Measurements from ENCODE around the gene OR2V2.
"Not testable (repeated sequence)": the region's sequence is repeated elsewhere in the genome, so short reads cannot be mapped to it uniquely, and the experiment has no call there.

The OR2V2 gene

DNA sequence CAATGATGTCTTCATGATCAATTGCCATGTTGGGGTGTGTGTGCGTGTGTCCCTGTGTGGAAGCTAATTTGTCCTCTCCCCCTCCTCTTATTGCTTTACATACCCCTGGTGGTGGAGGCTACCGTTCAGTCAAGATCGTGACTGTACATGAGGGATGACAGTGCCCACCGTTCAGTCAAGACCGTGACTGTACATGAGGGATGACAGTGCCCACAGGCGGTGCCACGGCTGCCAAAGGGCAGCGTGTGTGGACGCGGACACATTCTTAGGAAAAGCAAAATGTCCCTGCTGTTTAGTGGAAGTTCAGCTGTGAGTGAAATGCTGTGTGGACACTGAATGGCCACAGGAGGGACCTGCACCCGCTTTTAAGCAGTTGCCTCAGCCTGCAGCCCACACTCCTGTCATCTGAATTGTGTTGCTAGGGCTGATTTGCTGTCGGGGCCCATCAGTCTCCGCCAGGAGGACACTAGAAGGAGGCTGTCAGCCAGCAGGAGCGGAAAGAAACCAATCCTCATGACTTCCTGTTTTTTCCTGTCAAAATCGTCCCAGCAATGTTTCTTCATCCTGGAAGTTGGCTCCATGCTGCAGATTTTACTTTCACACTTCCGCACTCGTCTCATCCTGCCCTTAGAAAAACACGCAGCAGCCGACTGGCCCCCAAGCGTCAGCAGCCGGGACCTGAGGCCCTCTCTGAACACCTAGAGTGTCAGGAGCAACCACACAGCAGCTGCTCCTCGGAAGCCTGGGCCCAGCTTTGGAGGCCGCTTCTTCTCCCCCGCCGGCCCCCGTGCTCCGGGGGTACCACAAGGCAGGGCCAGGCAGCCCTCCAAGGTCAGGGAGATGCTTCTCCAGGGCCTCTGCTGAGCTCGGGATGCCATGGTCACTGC lies 25.5 kb upstream of the OR2V2 start:
- no peak for TF ChIP-seq CTCF (conservative IDR thresholded peaks at IDR 0.05; ENCODE audit: low read length)
- no peak overlapping the region for H3K4me3 ChIP-seq (ENCODE audit: low read length)
- no peak for DNase-seq (ENCODE audit: low read depth)

DNA sequence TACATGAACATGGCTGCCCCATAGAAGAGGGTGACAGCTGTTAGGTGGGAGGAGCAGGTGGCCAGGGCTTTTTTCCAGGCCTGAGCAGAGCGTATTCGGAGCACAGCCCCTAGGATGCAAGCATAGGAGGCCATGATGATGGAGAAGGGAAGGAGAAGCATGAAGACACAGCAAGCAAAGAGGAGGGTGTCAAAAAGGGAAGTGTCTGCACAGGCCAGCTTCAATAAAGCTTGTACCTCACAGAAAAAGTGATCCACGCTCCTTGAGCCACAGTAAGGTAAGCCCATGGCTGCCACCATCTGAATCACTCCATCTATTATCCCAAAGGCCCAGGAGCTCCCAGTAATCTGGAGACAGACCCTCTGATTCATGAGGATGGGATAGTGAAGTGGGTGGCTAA lies 22.9 kb upstream of the OR2V2 start:
- TF ChIP-seq CTCF (conservative IDR thresholded peaks at IDR 0.05; ENCODE audit: low read length): no peak
- no peak for DNase-seq (ENCODE audit: low read depth)
- no peak overlapping the region for H3K4me3 ChIP-seq (ENCODE audit: low read length)

DNA sequence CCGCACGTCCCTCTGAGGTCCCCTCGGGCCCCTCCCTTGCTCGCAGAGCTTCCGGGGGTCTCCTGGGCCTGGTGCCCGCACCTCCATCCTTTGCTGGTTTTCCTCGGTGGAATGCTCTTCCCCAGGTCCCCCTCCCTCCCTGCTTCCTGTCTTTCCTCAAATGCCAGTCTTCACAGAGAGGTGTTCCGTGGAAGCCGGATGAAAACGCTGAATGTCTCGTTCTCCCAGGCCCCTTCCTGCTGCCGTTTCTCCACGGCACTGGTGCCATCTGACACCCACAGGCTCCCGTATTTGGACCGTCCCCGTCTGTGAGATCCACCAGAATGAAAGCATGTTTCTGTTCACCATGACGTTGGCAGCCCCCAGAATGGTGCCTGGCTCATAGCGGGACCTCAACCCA lies 20.5 kb upstream of the OR2V2 start:
- TF ChIP-seq CTCF (conservative IDR thresholded peaks at IDR 0.05; ENCODE audit: low read length): no peak
- no peak for DNase-seq (ENCODE audit: low read depth)
- no peak overlapping the region for H3K4me3 ChIP-seq (ENCODE audit: low read length)

DNA sequence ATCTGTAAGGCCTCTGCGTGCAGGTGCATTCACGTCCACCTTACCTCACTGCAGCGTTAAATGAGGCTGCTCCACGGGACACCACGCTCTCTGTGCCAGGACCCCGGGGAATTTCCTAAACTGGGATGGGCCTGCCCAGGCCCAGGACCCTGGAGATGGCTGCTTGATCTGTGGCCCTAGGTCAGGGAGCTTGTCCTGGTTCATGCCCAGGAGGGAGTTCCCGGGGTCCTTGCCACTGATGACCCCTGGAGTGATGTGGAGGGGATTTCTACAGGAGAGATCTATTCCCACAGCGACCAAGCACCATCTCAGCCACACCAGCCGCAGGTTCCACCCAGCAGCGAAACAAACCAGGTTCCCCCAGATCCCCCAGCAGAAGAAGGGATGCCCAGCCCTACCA lies 19.9 kb upstream of the OR2V2 start:
- DNase-seq (ENCODE audit: low read depth): no peak
- H3K4me3 ChIP-seq (ENCODE audit: low read length): no peak overlapping the region
- TF ChIP-seq CTCF (conservative IDR thresholded peaks at IDR 0.05; ENCODE audit: low read length): no peak

- TF ChIP-seq CTCF (conservative IDR thresholded peaks at IDR 0.05; ENCODE audit: low read length): no peak
- no peak for DNase-seq (ENCODE audit: low read depth)
- H3K4me3 ChIP-seq (ENCODE audit: low read length): no peak overlapping the region
These were observed 19.3 kb upstream of the OR2V2 start for GRCh38 chr5:181127907-181128626.

GRCh38 chr5:181129601-181130000 lies 17.8 kb upstream of the OR2V2 start:
- no peak for TF ChIP-seq CTCF (conservative IDR thresholded peaks at IDR 0.05; ENCODE audit: low read length)
- no peak for DNase-seq (ENCODE audit: low read depth)
- H3K4me3 ChIP-seq (ENCODE audit: low read length): no peak overlapping the region

DNA sequence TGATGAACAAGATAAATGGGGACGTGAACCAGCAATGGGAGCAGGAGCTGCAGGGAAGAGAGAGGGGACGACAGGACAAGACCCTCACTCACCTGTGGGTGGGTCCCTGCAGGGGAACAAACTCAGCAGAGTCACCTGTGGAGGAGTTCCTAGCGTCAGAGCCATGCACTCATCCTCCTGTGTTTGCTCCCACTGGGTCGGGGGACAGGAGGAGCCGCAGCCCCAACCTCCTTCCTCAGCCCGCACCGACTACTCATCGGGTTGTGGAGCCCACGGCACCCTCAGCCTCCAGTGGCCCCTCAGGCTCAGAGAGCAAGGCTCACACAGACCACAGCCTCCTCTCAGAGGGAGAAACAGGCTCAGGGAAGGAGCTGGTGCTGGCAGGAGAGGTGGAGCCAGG lies 17.3 kb upstream of the OR2V2 start:
- not testable (repeated sequence) for H3K4me3 ChIP-seq (ENCODE audit: low read length); DNase-seq (ENCODE audit: low read depth)
